GM19239 (cell line): ENCODE data around the gene FAM171A2.
A peak's percentile ranks its signal among the peaks of the same experiment; 100 is the strongest.

ENCODE experiments used
- DNase-seq: peaks from one replicate; pipeline ENCODE4 v3.0.0; 2011; ENCODE audit warnings: low spot score; ENCODE audit not compliant: insufficient read length
- FAIRE-seq: peaks from 2 replicates; lab custom pipeline; 2011; peaks lifted over from hg19 to GRCh38; lab: Jason Lieb, UNC

Gene FAM171A2

GRCh38 chr17:44324571-44325275 lies 38.9 kb downstream of the FAM171A2 start, which contains the start of gene SLC25A39:
TSS of gene SLC25A39 (minus strand) at chr17:44324823. CDS start at chr17:44323562, 1,261 bp downstream.
- FAIRE-seq: peak; percentile 72

DNA sequence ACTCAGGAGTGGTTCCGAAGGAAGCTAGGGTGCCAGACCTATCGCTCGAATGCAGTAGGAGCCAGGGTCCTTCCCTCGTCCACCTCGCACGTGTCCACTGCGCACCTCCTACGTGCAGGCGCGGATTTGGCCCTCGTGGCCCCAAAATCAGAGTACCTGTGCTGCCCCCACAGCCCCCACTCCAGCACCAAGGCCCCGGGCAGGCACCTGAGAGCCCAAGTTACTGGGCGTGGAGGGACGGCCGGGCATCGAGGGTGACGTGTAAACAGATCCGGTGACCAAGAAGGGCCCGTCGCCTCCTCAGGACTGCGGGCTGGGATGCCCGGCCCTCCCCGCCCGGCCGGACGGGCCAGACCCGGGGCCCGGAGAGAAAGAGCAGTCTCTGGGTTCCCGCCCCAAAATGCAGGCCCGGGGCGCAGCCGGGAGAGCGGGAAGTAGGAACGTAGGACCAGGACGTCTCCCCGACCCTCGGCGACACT lies 39.5 kb downstream of the FAM171A2 start:
- DNase-seq (no peak), FAIRE-seq (no peak)

More at GRCh38 chr17:44324571-44325275, 38.9 kb downstream of the FAM171A2 start, which contains the start of gene SLC25A39:
- peak; percentile 82 for DNase-seq

DNA sequence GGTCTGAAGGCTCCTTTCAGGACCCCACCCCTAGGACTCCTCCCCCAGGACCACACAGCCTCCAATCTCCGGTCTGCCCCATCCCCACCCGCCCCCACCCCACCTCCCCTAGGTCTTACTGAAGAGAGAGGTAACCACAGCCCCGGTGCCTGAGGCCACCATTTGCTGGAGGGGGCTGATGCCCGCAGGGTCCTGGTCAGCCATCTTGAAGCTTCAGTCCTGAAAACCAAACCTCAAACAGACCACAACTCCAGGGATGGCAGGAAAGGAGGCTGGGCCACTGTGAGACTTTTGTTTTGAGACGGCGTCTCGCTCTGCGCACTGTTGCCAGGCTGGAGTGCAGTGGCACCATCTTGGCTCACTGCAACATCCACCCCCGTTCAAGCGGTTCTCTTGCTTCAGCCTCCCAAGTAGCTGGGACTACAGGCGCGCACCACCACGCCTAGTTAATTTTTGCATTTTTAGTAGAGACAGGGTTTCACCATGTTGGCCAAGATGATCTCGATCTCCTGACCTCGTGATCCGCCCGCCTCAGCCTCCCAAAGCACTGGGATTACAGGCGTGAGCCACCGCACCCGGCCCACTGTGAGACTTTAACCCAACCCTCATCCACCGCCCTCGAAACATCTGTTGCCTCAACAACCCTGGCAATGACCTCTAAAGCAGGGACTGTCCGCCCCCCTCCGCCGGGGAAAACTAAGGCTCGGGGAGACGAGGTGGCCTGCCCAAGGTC lies 40.1 kb downstream of the FAM171A2 start:
- FAIRE-seq (no peak), DNase-seq (no peak)

DNA sequence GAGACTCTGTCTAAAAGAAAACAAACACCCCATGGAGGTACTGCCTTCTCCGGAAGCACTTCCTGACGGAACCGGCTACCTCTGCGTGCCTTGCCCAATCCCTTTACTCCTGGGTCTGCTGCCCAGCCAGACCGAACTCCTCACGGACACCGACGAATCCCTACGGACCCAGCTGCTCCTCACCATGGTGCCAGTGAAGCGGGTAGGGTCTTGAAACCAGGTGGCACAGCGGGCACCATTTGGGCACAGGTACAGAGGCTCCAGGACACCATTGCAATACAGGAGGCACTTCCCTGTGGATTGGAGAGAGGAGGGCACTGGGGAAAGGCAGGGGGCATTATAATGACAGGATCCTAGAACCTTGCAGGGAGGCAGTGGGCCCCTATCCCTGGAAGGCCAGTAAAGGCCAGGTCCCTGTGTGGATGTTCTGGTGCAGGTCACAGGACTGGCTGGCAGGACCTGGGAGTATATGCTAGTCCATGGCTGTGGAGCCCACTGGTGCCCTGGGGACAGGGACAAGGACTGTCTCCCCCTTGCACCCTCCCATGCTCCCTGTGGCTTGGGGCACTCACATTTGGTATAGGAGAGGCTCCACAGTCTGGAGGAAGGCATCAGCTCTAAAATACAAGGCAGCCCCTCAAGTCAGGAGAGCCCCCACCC lies 41.3 kb downstream of the FAM171A2 start:
- DNase-seq (no peak), FAIRE-seq (no peak)

DNA sequence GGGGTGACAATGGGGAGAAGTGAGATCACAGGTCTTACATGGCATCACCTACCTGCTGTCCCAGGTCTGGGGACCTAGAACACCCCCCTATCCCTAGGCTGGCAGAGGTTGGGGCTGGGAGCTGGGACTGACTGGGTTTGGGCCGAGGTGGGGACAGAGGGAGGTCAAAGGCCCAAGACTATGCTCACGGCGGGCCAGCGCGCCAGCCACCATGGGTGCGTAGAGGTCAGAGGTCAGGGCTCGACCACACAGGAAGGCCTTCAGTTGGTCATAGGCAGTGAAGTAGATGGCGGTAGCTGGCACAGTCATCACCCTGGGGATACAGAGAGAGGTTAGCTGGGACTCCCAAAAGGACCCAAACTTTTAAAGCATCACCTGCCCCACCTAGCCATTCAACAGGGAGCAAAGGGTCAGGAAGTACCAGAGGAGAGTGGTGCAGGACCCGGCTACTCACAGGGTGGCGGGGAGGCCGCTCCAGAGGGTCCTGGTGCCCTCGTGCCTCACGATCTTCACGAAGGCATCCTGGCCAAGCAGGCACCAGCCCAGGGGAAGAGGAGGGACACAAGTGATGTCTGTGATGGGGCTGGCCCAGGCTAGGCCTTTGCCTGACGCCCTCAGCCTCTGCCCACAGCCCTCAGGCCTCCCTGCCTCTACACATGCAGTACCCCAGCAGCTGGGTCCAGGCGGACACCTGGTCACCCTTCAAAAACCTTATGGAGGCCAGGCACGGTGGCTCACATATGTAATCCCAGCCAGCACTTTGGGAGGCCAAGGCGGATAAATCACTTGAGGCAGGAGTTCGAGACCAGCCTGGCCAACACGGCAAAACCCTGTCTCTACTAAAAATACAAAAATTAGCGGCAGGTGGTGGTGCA lies 42.2 kb downstream of the FAM171A2 start:
- DNase-seq: no peak
- FAIRE-seq: no peak

DNA sequence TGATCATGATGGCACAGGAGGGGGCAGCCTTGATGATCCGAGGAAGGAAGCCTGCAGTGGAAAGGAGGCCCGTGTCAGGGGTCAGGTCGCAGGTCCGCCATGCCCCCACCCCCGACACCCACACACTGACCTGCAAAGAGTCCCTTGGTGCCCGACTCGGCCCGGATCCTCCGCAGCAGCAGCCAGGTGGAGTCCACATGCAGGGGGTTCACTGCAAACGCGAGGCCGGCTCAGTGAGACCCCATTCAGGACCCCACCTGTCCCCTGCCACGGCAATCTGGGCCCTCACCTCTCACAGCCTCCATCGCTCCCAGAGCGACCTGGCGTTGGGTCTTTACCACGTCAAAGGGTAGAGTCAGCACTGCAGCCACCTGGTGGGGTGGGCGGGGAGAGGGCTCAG lies 43.6 kb downstream of the FAM171A2 start:
- DNase-seq: no peak
- no peak for FAIRE-seq

DNA sequence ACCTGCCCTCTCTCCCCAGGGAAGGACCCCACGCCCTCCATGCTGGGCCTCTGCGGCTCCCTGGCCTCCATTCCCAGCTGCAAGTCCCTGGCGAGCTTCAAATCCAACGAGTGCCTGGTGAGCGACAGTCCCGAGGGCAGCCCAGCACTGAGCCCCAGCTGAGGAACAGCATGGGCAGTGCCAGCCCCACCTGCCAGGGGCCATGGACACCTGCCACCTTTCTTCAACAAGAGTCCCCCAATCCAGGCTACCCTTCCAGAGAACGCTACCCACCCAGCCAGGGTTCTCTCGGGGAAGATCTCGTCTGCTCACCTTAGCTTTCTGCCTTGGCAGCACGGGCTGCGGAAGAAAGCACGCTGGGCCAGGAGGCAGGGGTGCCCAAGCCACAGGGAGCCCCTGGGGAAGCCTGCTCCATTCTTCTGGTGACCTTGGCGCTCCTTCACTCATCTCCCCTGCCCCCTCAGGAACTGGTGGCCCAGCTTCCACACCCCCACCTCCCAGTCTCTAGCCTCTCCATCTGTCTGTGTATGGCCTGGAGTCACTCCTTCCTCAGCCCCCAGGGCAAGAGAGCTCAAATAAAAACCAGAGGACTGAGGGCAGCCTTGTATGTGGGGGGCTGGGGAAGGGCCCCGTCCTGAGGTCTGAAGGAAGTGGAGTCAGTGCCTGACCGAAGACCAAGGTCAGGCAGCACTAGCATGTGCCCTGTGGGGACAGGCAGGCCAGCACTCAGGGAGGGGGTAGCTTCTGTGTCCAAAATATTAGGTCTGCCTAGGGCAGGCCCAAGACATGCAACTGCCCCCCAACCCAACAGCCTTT lies 45.4 kb downstream of the FAM171A2 start:
- DNase-seq (no peak), FAIRE-seq (no peak)

DNA sequence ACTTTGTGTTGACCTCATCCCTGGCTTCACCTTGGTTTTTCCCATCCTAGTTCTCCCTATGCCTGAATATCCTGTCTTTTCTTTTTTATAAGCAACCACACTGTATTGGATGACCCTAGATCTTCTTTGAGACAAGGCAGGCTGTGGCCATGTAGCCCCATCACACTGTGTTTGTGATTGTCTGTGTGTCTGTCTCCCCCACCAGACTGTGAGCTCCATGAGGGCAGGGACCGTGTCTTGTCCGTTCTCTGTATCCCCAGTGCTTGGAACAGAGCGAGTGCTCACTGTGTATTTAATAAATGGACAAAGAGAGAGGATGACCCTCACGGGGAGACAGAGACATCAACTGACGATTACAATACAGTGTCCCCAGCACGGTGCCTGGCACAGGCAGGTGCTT lies 46.1 kb downstream of the FAM171A2 start:
- no peak for FAIRE-seq
- DNase-seq: no peak

DNA sequence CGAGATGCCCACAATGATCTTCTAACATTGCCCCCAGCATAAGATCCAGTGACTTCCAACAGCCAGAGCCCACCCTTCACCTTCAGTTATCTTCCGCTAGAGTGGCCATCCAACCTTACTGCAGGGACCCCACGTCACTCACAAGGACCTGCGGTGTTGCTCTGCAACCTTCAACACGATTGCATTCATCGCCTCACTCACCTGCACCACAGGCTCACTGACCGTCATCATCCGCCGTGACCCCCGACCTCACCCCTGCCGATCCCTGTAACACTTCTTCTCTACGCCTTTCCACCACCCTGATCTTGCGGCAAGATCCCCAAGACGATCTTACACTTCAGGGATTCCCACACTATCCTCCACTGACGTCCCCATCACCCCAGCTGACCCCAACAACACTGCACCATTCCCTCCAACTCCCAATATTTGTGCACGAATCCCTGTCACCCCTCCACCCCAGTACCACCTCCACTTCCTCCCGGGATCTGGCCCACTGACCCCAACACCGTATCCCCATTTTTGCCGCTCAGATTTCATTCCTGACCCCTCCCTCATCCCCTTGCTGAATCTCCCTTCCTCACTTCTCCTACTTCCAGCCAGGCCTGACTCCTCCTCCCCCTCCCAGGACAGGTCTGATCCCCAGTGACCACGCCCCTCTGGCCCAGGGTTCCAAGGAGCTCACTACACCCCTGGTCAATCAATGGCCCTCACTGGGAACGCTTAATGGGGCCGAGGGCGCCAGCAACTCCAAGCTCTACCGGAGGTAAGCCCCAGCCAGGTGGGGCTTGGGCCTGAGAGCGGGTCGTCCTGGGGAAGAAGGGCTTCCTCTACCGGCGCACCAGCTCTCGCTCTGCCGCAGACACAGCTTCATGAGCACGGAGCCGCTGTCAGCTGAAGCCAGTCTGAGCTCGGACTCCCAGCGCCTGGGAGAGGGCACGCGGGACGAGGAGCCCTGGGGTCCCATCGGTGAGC lies 47.6 kb downstream of the FAM171A2 start:
- DNase-seq (peak; percentile 19), FAIRE-seq (no peak)

- no peak for FAIRE-seq
- DNase-seq: peak; percentile 58
Observed at GRCh38 chr17:44314869-44315661, 48.6 kb downstream of the FAM171A2 start.

- FAIRE-seq (no peak), DNase-seq (no peak)
Observed at GRCh38 chr17:44314524-44314868, 49.2 kb downstream of the FAM171A2 start.

DNA sequence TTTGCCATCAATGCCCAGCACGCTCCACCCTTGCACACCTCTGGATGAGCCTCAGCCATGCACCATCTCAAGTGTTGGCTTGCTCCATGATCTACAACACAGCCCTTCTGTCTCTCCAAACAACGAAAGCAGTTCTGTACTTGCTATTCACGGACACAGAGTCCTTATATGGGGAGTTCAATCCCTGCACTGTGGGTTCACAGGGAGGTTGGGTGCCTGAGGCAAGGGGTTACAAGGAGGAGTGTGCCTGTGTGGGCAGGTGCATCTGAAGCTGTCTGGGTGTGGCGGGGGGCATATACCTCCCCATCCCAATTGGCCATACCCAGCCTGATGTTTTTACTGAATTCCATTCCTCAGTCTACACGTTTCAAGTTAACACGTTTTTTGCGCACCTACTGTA lies 49.6 kb downstream of the FAM171A2 start:
- no peak for FAIRE-seq

DNA sequence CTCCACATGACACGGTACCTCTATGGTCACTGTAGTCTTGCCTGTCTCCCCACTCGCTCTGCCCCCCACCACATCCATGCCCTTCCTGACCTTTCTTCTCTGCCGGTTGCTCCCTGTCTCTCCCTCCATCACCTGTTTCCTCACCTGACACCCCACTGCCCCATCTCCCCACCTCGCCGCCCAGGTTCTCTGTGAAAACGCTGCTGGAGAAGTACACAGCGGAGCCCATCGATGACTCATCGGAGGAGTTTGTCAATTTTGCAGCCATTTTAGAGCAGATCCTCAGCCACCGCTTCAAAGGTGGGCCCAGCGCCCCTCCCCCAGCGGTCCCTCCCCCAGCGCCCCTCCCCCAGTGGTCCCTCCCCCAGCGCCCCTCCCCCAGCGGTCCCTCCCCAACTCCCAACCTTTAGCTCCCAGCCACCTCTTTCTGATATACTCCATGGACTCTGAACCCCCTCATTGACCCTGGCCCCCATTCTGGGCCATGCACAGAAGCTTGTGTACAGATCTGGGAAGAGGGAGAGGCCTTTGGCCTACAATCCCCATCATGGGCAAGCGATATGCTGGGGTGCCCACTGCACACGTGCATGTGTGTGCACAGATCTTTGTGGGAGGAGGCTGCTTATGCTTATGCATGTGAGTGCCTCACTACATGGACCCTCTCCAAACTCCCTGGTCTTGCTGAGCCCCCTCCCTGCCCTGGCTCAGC lies 51.1 kb downstream of the FAM171A2 start:
- no peak for FAIRE-seq
- DNase-seq: no peak

More for the DNA sequence above, 49.6 kb downstream of the FAM171A2 start:
- DNase-seq: no peak

DNA sequence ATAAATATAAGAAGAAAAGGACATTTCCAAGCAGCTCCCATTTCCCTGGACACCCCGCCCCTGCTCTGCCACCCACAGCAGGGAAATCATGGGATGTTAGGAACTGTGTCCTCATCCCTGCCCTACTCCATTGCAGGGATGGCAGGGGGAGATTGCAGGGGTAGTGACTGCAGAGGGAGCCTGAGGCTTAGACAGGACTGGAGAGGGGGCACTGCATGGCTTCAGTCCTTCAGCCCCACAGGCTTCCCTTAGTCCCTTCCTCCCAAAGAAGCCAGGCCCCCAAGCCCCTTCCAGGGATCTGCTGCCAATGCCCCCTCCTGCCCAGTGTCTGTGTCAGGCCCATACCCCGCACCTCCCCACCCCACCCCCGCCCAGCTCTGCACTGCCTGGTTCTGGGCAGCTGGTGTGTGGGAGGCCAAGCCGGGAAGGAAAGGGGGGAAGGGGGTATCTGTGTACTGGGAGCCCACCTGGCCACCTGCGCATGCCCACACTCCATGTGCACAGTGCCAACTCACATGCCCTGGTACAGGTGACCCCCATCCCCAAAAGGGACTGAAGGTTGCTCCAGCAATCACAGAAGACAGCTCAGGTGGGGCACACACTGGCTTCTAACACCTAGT lies 52.0 kb downstream of the FAM171A2 start:
- no peak for FAIRE-seq
- no peak for DNase-seq

DNA sequence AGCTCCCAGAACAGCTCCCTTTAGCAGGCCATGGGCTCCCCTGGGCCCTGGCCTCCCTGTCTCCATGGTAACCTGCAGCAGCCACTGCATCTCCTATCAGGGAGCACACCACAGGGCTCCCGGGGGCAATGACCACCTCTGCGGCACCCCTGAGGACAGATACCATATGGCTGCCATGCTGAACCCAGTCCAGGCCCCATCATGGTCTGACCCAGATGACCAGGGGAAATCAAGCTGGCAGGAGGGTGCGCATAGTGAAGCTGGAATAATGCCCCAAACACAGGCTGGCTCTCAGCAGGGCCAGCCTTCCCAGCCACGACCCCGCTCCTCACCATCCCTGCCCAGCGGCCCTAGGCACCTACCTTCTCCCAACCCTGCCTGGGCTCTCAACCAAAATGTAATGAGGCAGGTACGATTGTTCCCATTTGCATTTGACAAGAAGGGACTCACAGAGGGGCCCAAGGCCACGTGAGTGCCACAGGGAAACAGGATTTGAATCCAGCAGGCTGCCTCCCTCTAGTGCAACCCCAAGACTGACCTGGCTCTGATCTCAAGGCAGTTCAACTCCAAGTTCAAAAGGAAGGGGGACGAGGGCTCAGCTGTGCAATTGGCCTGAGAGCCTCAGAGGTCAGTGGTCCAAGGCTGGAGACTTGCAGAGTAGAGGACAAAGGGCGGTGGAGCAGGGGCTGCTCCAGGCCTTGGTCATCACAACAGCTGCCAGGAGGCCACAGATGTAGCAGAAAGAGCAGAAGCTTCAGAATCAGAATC lies 52.9 kb downstream of the FAM171A2 start:
- DNase-seq: no peak
- no peak for FAIRE-seq

GRCh38 chr17:44310188-44310587 lies 53.5 kb downstream of the FAM171A2 start:
- FAIRE-seq: no peak

More at GRCh38 chr17:44310188-44310587, 53.5 kb downstream of the FAM171A2 start:
- DNase-seq: no peak
